K562 (cell line): Measurements from ENCODE around the gene MON2. TPM values are rescaled to one million over a fixed set of nuclear protein-coding genes. Genes with fewer than 3 reads are reported as not detected.

Source experiments
- ATAC-seq: fragments of 200-7000 bp; cut with Tn5 transposase; 3 replicates; pipeline ENCODE4 v1.9.1; 2020; ENCODE audit warnings: moderate library complexity
- BruUV-seq: library from RNA; stranded (reverse); fragments of 400-500 nt; replicated peaks from 2 replicates; lab custom pipeline; 2021; lab: Mats Ljungman, UMichigan
- CTCF ChIA-PET: fragments of 300-600 bp; formaldehyde crosslinking; extraction: SDS; loops from one replicate; lab custom pipeline; 2021; ENCODE audit warnings: low intra/inter-chr PET ratio; lab: Yijun Ruan, JAX
- POLR2A ChIA-PET: fragments of 300-600, 350-650 bp; sonication (Branson Sonifier 250); formaldehyde crosslinking; extraction: SDS; loops from one replicate; lab custom pipeline; 2021; ENCODE audit warnings: antibody characterized with exemption, inconsistent platforms; lab: Yijun Ruan, JAX
- DNase-seq, 4 experiments: peaks; one replicate each; pipeline versions ENCODE4 v3.0.0 to v3.0.0-alpha.2; 2011 to 2018; ENCODE audit warnings: low spot score in 3 of 4, mixed read lengths in 3 of 4; ENCODE audit errors: extremely low read depth in 1 of 4
- FAIRE-seq: peaks from 2 replicates; lab custom pipeline; 2011; peaks lifted over from hg19 to GRCh38; lab: Jason Lieb, UNC
- H2AFZ ChIP-seq: 2 replicates; pipeline ENCODE4 v1.6.0; 2011; ENCODE audit warnings: low read depth, low read length, control low read depth, inconsistent platforms
- H3K27ac ChIP-seq: fragments of 200-600 bp; 3 replicates; pipeline ENCODE4 v1.8.0; 2011; ENCODE audit warnings: low read depth, mild to moderate bottlenecking, control low read depth, inconsistent platforms, low read length, moderate library complexity, mixed read lengths; ENCODE audit errors: extremely low read depth
- H3K27me3 ChIP-seq, 2 experiments: fragments of 300-600 bp in 1 of 2; 2 replicates in 1 of 2; 3 replicates in 1 of 2; pipeline versions ENCODE4 v1.6.0 to v1.8.0; 2011; ENCODE audit warnings: inconsistent platforms in 2 of 2, low read length in 2 of 2, mild to moderate bottlenecking in 1 of 2, mixed read lengths in 1 of 2, moderate library complexity in 1 of 2; ENCODE audit not compliant: control insufficient read depth in 2 of 2, insufficient read depth in 2 of 2
- H3K36me3 ChIP-seq: fragments of 300-600 bp; 3 replicates; pipeline ENCODE4 v1.8.0; 2011; ENCODE audit warnings: mild to moderate bottlenecking, low read length, inconsistent platforms; ENCODE audit not compliant: control insufficient read depth, insufficient read depth
- H3K4me1 ChIP-seq, 2 experiments: fragments of 200-600 bp in 1 of 2; replicated peaks in 1 of 2; 2 replicates in 1 of 2; 3 replicates in 1 of 2; pipeline versions ENCODE4 v1.5.1 to v1.8.0; 2011; ENCODE audit warnings: inconsistent platforms in 2 of 2, low read length in 2 of 2, mild to moderate bottlenecking in 1 of 2, mixed read lengths in 1 of 2, moderate library complexity in 1 of 2; ENCODE audit not compliant: control insufficient read depth in 2 of 2, insufficient read depth in 2 of 2
- H3K4me2 ChIP-seq: 2 replicates; pipeline ENCODE4 v1.6.1; 2011; ENCODE audit warnings: low read length, control low read depth, inconsistent platforms, mixed read lengths; ENCODE audit not compliant: insufficient read depth
- H3K4me3 ChIP-seq: fragments of 200-600 bp; sonication (generic), shearing (Covaris generic); 2 replicates; pipeline ENCODE4 v1.5.1; 2016; ENCODE audit warnings: control low read depth, inconsistent platforms
- H3K79me2 ChIP-seq: fragments of 200-600 bp; 3 replicates; pipeline ENCODE4 v1.8.0; 2011; ENCODE audit warnings: low read length, inconsistent platforms; ENCODE audit not compliant: control insufficient read depth, insufficient read depth
- H3K9ac ChIP-seq, 2 experiments: 2 replicates each; pipeline versions ENCODE4 v1.6.0 to v1.6.1; 2011; ENCODE audit warnings: low read depth in 2 of 2, low read length in 2 of 2, control low read depth in 1 of 2, inconsistent platforms in 1 of 2, mild to moderate bottlenecking in 1 of 2, mixed read lengths in 1 of 2; ENCODE audit not compliant: insufficient read depth in 1 of 2
- H3K9me1 ChIP-seq: one replicate; pipeline ENCODE4 v1.6.0; 2011; ENCODE audit warnings: inconsistent platforms, mild to moderate bottlenecking, low read length, moderate library complexity; ENCODE audit not compliant: control insufficient read depth, insufficient read depth
- H3K9me3 ChIP-seq: replicated peaks from 2 replicates; pipeline ENCODE4 v1.5.1; 2011; ENCODE audit warnings: low read depth, low read length, inconsistent platforms; ENCODE audit not compliant: control insufficient read depth, insufficient read depth
- H4K20me1 ChIP-seq: replicated peaks from 2 replicates; pipeline ENCODE4 v1.6.1; 2011; ENCODE audit warnings: low read length, inconsistent platforms, mixed read lengths; ENCODE audit not compliant: control insufficient read depth, insufficient read depth
- PPARD ChIP-seq: fragments of 250-450 bp; sonication (Bioruptor Pico); IDR thresholded peaks from 2 replicates; pipeline ENCODE4 v1.8.0; 2022; ENCODE audit warnings: inconsistent platforms, mild to moderate bottlenecking, moderate library complexity
- RFX7 ChIP-seq: fragments of 250-450 bp; sonication (Bioruptor Pico); IDR thresholded peaks from 2 replicates; pipeline ENCODE4 v1.5.1; 2021; ENCODE audit warnings: mild to moderate bottlenecking
- SMAD2 ChIP-seq: fragments of 150-350 bp; IDR thresholded peaks from 2 replicates; pipeline ENCODE4 v1.6.1; 2014; ENCODE audit warnings: low read depth, mild to moderate bottlenecking, low read length
- SMC3 ChIP-seq: conservative IDR thresholded peaks from 2 replicates; pipeline ENCODE4 v1.6.1; 2011; ENCODE audit warnings: low read depth, low read length, improper control_type of control experiment; ENCODE audit not compliant: insufficient read depth
- ZNF695 ChIP-seq: fragments of 450-650 bp; formaldehyde crosslinking; IDR thresholded peaks from 2 replicates; pipeline ENCODE4 v1.4.0; 2020; ENCODE audit warnings: mild to moderate bottlenecking, moderate library complexity
- WGBS: fragments of 100-300 bp; shearing (Covaris generic); methylation state at CpG from one replicate; pipeline ENCODE4 v1.1.6; 2016; ENCODE audit warnings: low coverage, mixed read lengths; ENCODE audit not compliant: insufficient coverage; ENCODE audit errors: missing lambda C conversion rate; 5-methylcytosine and 5-hydroxymethylcytosine counted together
- in situ Hi-C: fragments of 300-500 bp; cut with MboI; formaldehyde crosslinking; loops from 4 replicates; pipeline ENCODE4 v1.15.0; 2018; ENCODE audit warnings: inconsistent platforms, mixed read lengths
- intact Hi-C: fragments of 100-400 bp; cut with micrococcal nuclease; formaldehyde crosslinking; loops from 2 replicates; pipeline ENCODE4 v1.14.2; 2022
- polyA plus RNA-seq, 8 experiments: library from polyadenylated mRNA; depleted of rRNA in 4 of 8; stranded (reverse) in 5 of 8; unstranded in 3 of 8; fragments of >200 nt; fragmentation: Nextera tagmentation in 2 of 8; fragmentation: Illumina TruSeq in 1 of 8; extraction: Ambion mirVana in 2 of 8; extraction: Trizol in 1 of 8; gene quantifications; 2 replicates each; pipeline versions ENCODE4 v1.2.1 to v1.2.3, GENCODE V29; 2011 to 2014; ENCODE audit warnings: inconsistent platforms in 1 of 8, missing spikeins in 1 of 8
- total RNA-seq, 7 experiments: library from RNA; depleted of rRNA in 6 of 7; stranded (reverse); fragments of >200 nt in 6 of 7; fragmentation: Illumina TruSeq in 2 of 7; extraction: Trizol in 2 of 7; gene quantifications; 2 replicates each; pipeline versions ENCODE4 v1.2.1 to v1.2.3, GENCODE V29; 2011 to 2021; ENCODE audit warnings: low replicate concordance in 1 of 7
- TF ChIP-seq, protein P1 (sequence below): fragments of 250-450 bp; sonication (Bioruptor Pico); IDR thresholded peaks from 2 replicates; pipeline ENCODE4 v1.8.0; 2022; ENCODE audit warnings: inconsistent platforms, mild to moderate bottlenecking, moderate library complexity, borderline replicate concordance
- TF ChIP-seq, protein P2 (sequence below), 3 experiments: fragments of 200-800 bp in 1 of 3; sonication (Bioruptor generic) in 1 of 3; sonication (generic) in 1 of 3; formaldehyde crosslinking in 1 of 3; IDR thresholded peaks; 2 replicates each; pipeline versions ENCODE4 v1.6.1 to v1.8.0; 2016 to 2022; ENCODE audit warnings: mild to moderate bottlenecking in 2 of 3, missing compliant biosample characterization in 2 of 3, missing genetic modification characterization in 2 of 3, missing genetic modification reagents in 1 of 3

The MON2 gene
- total and polyA plus RNA-seq, 9 of the 15 experiments (the other 6 are each of a cell fraction or from before 2014, with no cell fraction given), result 3.6 to 31.6 (median 16.8) TPM

- H3K4me1 ChIP-seq, result peaks cover 0 to 11% of the 10 kb centered on the region in 2 experiments; a peak in 3 of 5 replicates
- peaks cover 33 to 39% of the 10 kb centered on the region in 2 experiments for H3K27me3 ChIP-seq
- 4% methylated on average over 4 of the region's 4 CpGs for WGBS
- H3K9me3 ChIP-seq, result no peaks in the 10 kb centered on the region
- no peaks in the 10 kb centered on the region for H4K20me1 ChIP-seq
- BruUV-seq, result no TSS peak
- in situ Hi-C loops, result no loop called here
- DNase-seq, result no peak
- H3K36me3 ChIP-seq, result no peaks in the 10 kb centered on the region
- no peak for FAIRE-seq
- no peak overlapping the region for H2AFZ ChIP-seq
- POLR2A ChIA-PET, result interaction anchor here (0.6 to 1.3 kb wide), 4 partner anchors 9 to 79 kb away, joined by 3 to 4 read pairs (median 3); no protein-coding TSS in a partner anchor
- no peak overlapping the region for H3K4me2 ChIP-seq
- no peak for ATAC-seq
- H3K9me1 ChIP-seq, result no peaks in the 10 kb centered on the region
- TF ChIP-seq RFX7 (CRISPR knock-in tag), result no peak
- no peak for TF ChIP-seq PPARD (CRISPR knock-in tag)
- TF ChIP-seq ZNF695 (CRISPR knock-in tag), result no peak
- TF ChIP-seq, protein P1, sequence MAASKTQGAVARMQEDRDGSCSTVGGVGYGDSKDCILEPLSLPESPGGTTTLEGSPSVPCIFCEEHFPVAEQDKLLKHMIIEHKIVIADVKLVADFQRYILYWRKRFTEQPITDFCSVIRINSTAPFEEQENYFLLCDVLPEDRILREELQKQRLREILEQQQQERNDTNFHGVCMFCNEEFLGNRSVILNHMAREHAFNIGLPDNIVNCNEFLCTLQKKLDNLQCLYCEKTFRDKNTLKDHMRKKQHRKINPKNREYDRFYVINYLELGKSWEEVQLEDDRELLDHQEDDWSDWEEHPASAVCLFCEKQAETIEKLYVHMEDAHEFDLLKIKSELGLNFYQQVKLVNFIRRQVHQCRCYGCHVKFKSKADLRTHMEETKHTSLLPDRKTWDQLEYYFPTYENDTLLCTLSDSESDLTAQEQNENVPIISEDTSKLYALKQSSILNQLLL (CRISPR knock-in tag), result no peak
- no peak for TF ChIP-seq SMAD2
- no peak for TF ChIP-seq SMC3
- TF ChIP-seq, protein P2, sequence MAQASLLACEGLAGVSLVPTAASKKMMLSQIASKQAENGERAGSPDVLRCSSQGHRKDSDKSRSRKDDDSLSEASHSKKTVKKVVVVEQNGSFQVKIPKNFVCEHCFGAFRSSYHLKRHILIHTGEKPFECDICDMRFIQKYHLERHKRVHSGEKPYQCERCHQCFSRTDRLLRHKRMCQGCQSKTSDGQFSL (CRISPR knock-in tag; IDR thresholded peaks at IDR 0.05), result no peak
- TF ChIP-seq, protein P2 (tag; IDR thresholded peaks at IDR 0.05), result no peak
- TF ChIP-seq, all 486 proteins: peak for 0
- Histone ChIP-seq H3K4me3 (no peak overlapping the region), H3K79me2 (no peaks in the 10 kb centered on the region), H3K27ac (no peak overlapping the region), H3K9ac (no peak overlapping the region)
- CTCF ChIA-PET, result no interaction called here
- intact Hi-C loops, result no loop called here
These were observed 162.8 kb downstream of the MON2 start for GRCh38 chr12:62629413-62629812.
